Measurements from ENCODE around the gene GBF1. TPM values are rescaled to one million over a fixed set of nuclear protein-coding genes. Genes with fewer than 3 reads are reported as not detected.
A peak's percentile ranks its signal among the peaks of the same experiment; 100 is the strongest.

The GBF1 gene
- total RNA-seq, 1 donor from 2014 or later: 8.7 TPM

DNA sequence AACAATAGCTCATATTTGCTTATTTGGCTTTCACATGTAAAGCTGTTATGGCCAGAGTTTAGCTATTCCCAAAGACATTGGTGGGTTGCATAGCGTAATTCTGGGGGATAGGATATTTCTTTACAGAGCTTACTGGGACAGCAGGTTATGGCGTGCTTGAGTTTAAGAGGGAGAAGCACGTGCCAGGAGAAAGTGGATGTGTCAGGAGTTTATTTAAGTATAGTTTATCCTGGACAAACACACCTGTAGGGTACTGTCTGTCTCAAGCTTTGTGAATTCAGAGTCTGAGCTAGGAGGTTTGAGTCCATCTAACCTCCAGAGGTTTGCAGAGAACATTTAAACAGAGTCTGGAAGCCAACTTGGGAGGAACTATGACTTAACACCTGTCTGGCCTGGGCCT lies 21.3 kb downstream of the GBF1 start:
- TF ChIP-seq CTCF (IDR thresholded peaks at IDR 0.05; ENCODE audit: insufficient read depth, low read length, severe bottlenecking): no peak
- no peak for DNase-seq (ENCODE audit: low read depth)
- peaks cover 4% of the 10 kb centered on the region for H3K36me3 ChIP-seq (ENCODE audit: control insufficient read depth, insufficient read depth, low read length)
- H3K4me3 ChIP-seq (ENCODE audit: low read depth, low read length): no peak overlapping the region
- no peak for FAIRE-seq
- H3K27me3 ChIP-seq (ENCODE audit: control insufficient read depth, insufficient read depth, low read length): no peaks in the 10 kb centered on the region

- Histone ChIP-seq H3K27me3 (ENCODE audit: control insufficient read depth, insufficient read depth, low read length) (no peaks in the 10 kb centered on the region), H3K36me3 (ENCODE audit: control insufficient read depth, insufficient read depth, low read length) (peaks cover 1% of the 10 kb centered on the region), H3K4me3 (ENCODE audit: low read depth, low read length) (no peak overlapping the region)
- FAIRE-seq (no peak), DNase-seq (ENCODE audit: low read depth) (peak; percentile 76)
- TF ChIP-seq CTCF (IDR thresholded peaks at IDR 0.05; ENCODE audit: insufficient read depth, low read length, severe bottlenecking): no peak
These were observed 22.4 kb downstream of the GBF1 start for GRCh38 chr10:102267748-102268147.

GRCh38 chr10:102268375-102268888 lies 23.1 kb downstream of the GBF1 start:
- no peak for FAIRE-seq
- H3K36me3 ChIP-seq (ENCODE audit: control insufficient read depth, insufficient read depth, low read length): no peaks in the 10 kb centered on the region
- H3K4me3 ChIP-seq (ENCODE audit: low read depth, low read length): no peak overlapping the region
- TF ChIP-seq CTCF (IDR thresholded peaks at IDR 0.05; ENCODE audit: insufficient read depth, low read length, severe bottlenecking): no peak
- DNase-seq (ENCODE audit: low read depth): no peak
- no peaks in the 10 kb centered on the region for H3K27me3 ChIP-seq (ENCODE audit: control insufficient read depth, insufficient read depth, low read length)

- TF ChIP-seq CTCF (IDR thresholded peaks at IDR 0.05; ENCODE audit: insufficient read depth, low read length, severe bottlenecking): no peak
- Histone ChIP-seq H3K4me3 (ENCODE audit: low read depth, low read length) (no peak overlapping the region), H3K36me3 (ENCODE audit: control insufficient read depth, insufficient read depth, low read length) (no peaks in the 10 kb centered on the region), H3K27me3 (ENCODE audit: control insufficient read depth, insufficient read depth, low read length) (no peaks in the 10 kb centered on the region)
- DNase-seq (ENCODE audit: low read depth) (no peak), FAIRE-seq (no peak)
These were observed 23.7 kb downstream of the GBF1 start for GRCh38 chr10:102269017-102269416.

GRCh38 chr10:102274062-102274461 lies 28.7 kb downstream of the GBF1 start:
- FAIRE-seq: no peak
- Histone ChIP-seq H3K36me3 (ENCODE audit: control insufficient read depth, insufficient read depth, low read length) (no peaks in the 10 kb centered on the region), H3K27me3 (ENCODE audit: control insufficient read depth, insufficient read depth, low read length) (no peaks in the 10 kb centered on the region), H3K4me3 (ENCODE audit: low read depth, low read length) (no peak overlapping the region)
- TF ChIP-seq CTCF (IDR thresholded peaks at IDR 0.05; ENCODE audit: insufficient read depth, low read length, severe bottlenecking): no peak
- no peak for DNase-seq (ENCODE audit: low read depth)

- no peaks in the 10 kb centered on the region for H3K36me3 ChIP-seq (ENCODE audit: control insufficient read depth, insufficient read depth, low read length)
- no peak for FAIRE-seq
- no peak overlapping the region for H3K4me3 ChIP-seq (ENCODE audit: low read depth, low read length)
- no peak for TF ChIP-seq CTCF (IDR thresholded peaks at IDR 0.05; ENCODE audit: insufficient read depth, low read length, severe bottlenecking)
- no peak for DNase-seq (ENCODE audit: low read depth)
- no peaks in the 10 kb centered on the region for H3K27me3 ChIP-seq (ENCODE audit: control insufficient read depth, insufficient read depth, low read length)
These were observed 30.0 kb downstream of the GBF1 start for GRCh38 chr10:102275343-102275742.

Measured in bronchial epithelial cell (primary cell).